Caco-2 (cell line): ENCODE data around the gene TMCC1. TPM values are rescaled to one million over a fixed set of nuclear protein-coding genes. Genes with fewer than 3 reads are reported as not detected.

Source experiments
- BruUV-seq: library from RNA; stranded (reverse); fragments of 400-500 nt; replicated peaks from 2 replicates; lab custom pipeline; 2021; lab: Mats Ljungman, UMichigan
- CTCF ChIA-PET: fragments of 300-600 bp; sonication (Branson Sonifier 250); formaldehyde crosslinking; loops from one replicate; lab custom pipeline; 2022; ENCODE audit warnings: antibody characterized with exemption; lab: Charles Lee
- POLR2A ChIA-PET: fragments of 300-600 bp; sonication (Branson Sonifier 250); formaldehyde crosslinking; loops from one replicate; lab custom pipeline; 2022; ENCODE audit warnings: antibody characterized with exemption; lab: Charles Lee
- DNase-seq, 2 experiments: peaks; one replicate each; pipeline versions ENCODE4 v3.0.0 to v3.0.0-alpha.2; 2020 to 2022
- H3K27me3 ChIP-seq: replicated peaks from 2 replicates; pipeline ENCODE4 v1.6.0; 2011; ENCODE audit warnings: low read length; ENCODE audit not compliant: control insufficient read depth, insufficient read depth
- H3K36me3 ChIP-seq: 2 replicates; pipeline ENCODE4 v1.5.1; 2011; ENCODE audit warnings: low read length; ENCODE audit not compliant: control insufficient read depth, insufficient read depth
- H3K4me1 ChIP-seq: fragments of 250-450 bp; sonication (Bioruptor Pico); 2 replicates; pipeline ENCODE4 v1.5.1; 2020; ENCODE audit warnings: mild to moderate bottlenecking
- H3K4me3 ChIP-seq: 2 replicates; pipeline ENCODE4 v1.5.1; 2011; ENCODE audit warnings: low read depth, mild to moderate bottlenecking, control low read depth, low read length
- H3K9me3 ChIP-seq: fragments of 250-450 bp; sonication (Bioruptor Pico); 2 replicates; pipeline ENCODE4 v1.5.1; 2020; ENCODE audit warnings: mild to moderate bottlenecking, moderate library complexity
- H3K27ac Mint-ChIP-seq: one replicate; pipeline ENCODE4 v1.8.0; 2022; ENCODE audit warnings: mixed read lengths; ENCODE audit not compliant: unreplicated experiment
- H3K27me3 Mint-ChIP-seq: one replicate; pipeline ENCODE4 v1.8.0; 2022; ENCODE audit warnings: mixed read lengths; ENCODE audit not compliant: insufficient read depth, unreplicated experiment
- H3K36me3 Mint-ChIP-seq: one replicate; pipeline ENCODE4 v1.8.0; 2022; ENCODE audit warnings: mild to moderate bottlenecking, mixed read lengths; ENCODE audit not compliant: insufficient read depth, unreplicated experiment
- H3K4me1 Mint-ChIP-seq: one replicate; pipeline ENCODE4 v1.8.0; 2022; ENCODE audit warnings: low read depth, mixed read lengths; ENCODE audit not compliant: unreplicated experiment
- H3K4me3 Mint-ChIP-seq: one replicate; pipeline ENCODE4 v1.8.0; 2022; ENCODE audit warnings: mild to moderate bottlenecking, moderate library complexity, mixed read lengths; ENCODE audit not compliant: unreplicated experiment
- H3K9me3 Mint-ChIP-seq: one replicate; pipeline ENCODE4 v1.8.0; 2022; ENCODE audit warnings: mixed read lengths; ENCODE audit not compliant: unreplicated experiment
- CTCF ChIP-seq, 2 experiments: fragments of 200-600 bp in 1 of 2; IDR thresholded peaks; 1 replicate in 1 of 2; 2 replicates in 1 of 2; pipeline versions ENCODE4 v1.5.1 to v1.8.0; 2011 to 2022; ENCODE audit warnings: antibody characterized with exemption in 1 of 2, control low read depth in 1 of 2, inconsistent platforms in 1 of 2, low read depth in 1 of 2, low read length in 1 of 2, mild to moderate bottlenecking in 1 of 2, moderate library complexity in 1 of 2; ENCODE audit not compliant: insufficient read depth in 1 of 2, severe bottlenecking in 1 of 2, unreplicated experiment in 1 of 2
- intact Hi-C: fragments of 100-400 bp; cut with micrococcal nuclease; formaldehyde crosslinking; loops from one replicate; pipeline ENCODE4 v1.10.0; 2022; ENCODE audit not compliant: unreplicated experiment
- total RNA-seq: library from RNA; stranded (reverse); gene quantifications from 2 replicates; pipeline ENCODE4 v1.2.3, GENCODE V29; 2022

Gene TMCC1
- total RNA-seq, 1 experiment from 2014 or later, result 27.8 TPM

- peaks cover 17% of the 10 kb centered on the region for H3K4me1 Mint-ChIP-seq
- H3K9me3 Mint-ChIP-seq, result no peaks in the 10 kb centered on the region
- no peak overlapping the region for H3K27ac Mint-ChIP-seq
- intact Hi-C loops, result no loop called here
- no peak for DNase-seq
- BruUV-seq, result no TSS peak
- no peaks in the 10 kb centered on the region; the same call in 1 of the 2 replicates for H3K36me3 ChIP-seq
- no peaks in the 10 kb centered on the region for H3K9me3 ChIP-seq
- peaks cover 7% of the 10 kb centered on the region for H3K36me3 Mint-ChIP-seq
- no peaks in the 10 kb centered on the region for H3K27me3 Mint-ChIP-seq
- H3K4me3 Mint-ChIP-seq, result no peak overlapping the region
- ChIA-PET CTCF (no interaction called here), POLR2A (no interaction called here)
- no peak overlapping the region for H3K4me3 ChIP-seq
- H3K27me3 ChIP-seq, result no peaks in the 10 kb centered on the region
- peaks cover 12% of the 10 kb centered on the region for H3K4me1 ChIP-seq
- TF ChIP-seq CTCF (IDR thresholded peaks at IDR 0.05; ENCODE audit: insufficient read depth in 1 of 2, low read depth in 1 of 2, low read length in 1 of 2, severe bottlenecking in 1 of 2, unreplicated experiment in 1 of 2), result no peak
These were observed 291.8 kb downstream of the TMCC1 start for GRCh38 chr3:129601713-129602112.

GRCh38 chr3:129600348-129600747 is 293.2 kb downstream of the TMCC1 start:
- POLR2A ChIA-PET, result no interaction called here
- H3K9me3 Mint-ChIP-seq, result no peaks in the 10 kb centered on the region
- Histone ChIP-seq H3K27me3 (no peaks in the 10 kb centered on the region), H3K9me3 (no peaks in the 10 kb centered on the region), H3K36me3 (no peaks in the 10 kb centered on the region; the same call in 1 of the 2 replicates), H3K4me1 (peaks cover 17% of the 10 kb centered on the region), H3K4me3 (no peak overlapping the region)
- H3K27me3 Mint-ChIP-seq, result no peaks in the 10 kb centered on the region
- DNase-seq, result no peak
- H3K4me3 Mint-ChIP-seq, result no peak overlapping the region
- intact Hi-C loops, result no loop called here
- H3K27ac Mint-ChIP-seq, result no peak overlapping the region
- BruUV-seq, result no TSS peak
- peaks cover under 1% of the 10 kb centered on the region for H3K36me3 Mint-ChIP-seq
- no peak for TF ChIP-seq CTCF (IDR thresholded peaks at IDR 0.05; ENCODE audit: insufficient read depth in 1 of 2, low read depth in 1 of 2, low read length in 1 of 2, severe bottlenecking in 1 of 2, unreplicated experiment in 1 of 2)
- H3K4me1 Mint-ChIP-seq, result peaks cover 17% of the 10 kb centered on the region
- CTCF ChIA-PET, result interaction anchor here (0.9 kb wide), 1 partner anchor 110 kb away, joined by 5 read pairs; no protein-coding TSS in a partner anchor

GRCh38 chr3:129599607-129600006 is 293.9 kb downstream of the TMCC1 start:
- Mint-ChIP-seq H3K27ac (no peak overlapping the region), H3K9me3 (no peaks in the 10 kb centered on the region), H3K4me3 (no peak overlapping the region), H3K27me3 (no peaks in the 10 kb centered on the region), H3K4me1 (peaks cover 16% of the 10 kb centered on the region), H3K36me3 (no peaks in the 10 kb centered on the region)
- H3K36me3 ChIP-seq, result no peaks in the 10 kb centered on the region; the same call in 1 of the 2 replicates
- no peak overlapping the region for H3K4me3 ChIP-seq
- no TSS peak for BruUV-seq
- ChIA-PET POLR2A (no interaction called here), CTCF (interaction anchor here (0.9 kb wide), 1 partner anchor 109 kb away, joined by 5 read pairs; no protein-coding TSS in a partner anchor)
- no peak for DNase-seq
- intact Hi-C loops, result no loop called here
- H3K27me3 ChIP-seq, result no peaks in the 10 kb centered on the region
- TF ChIP-seq CTCF (IDR thresholded peaks at IDR 0.05; ENCODE audit: insufficient read depth in 1 of 2, low read depth in 1 of 2, low read length in 1 of 2, severe bottlenecking in 1 of 2, unreplicated experiment in 1 of 2), result no peak
- peaks cover 14% of the 10 kb centered on the region for H3K4me1 ChIP-seq
- H3K9me3 ChIP-seq, result no peaks in the 10 kb centered on the region
